NT2/D1 (cell line): ENCODE data around the gene BCAT1.
"Not testable (repeated sequence)": the region's sequence is repeated elsewhere in the genome, so short reads cannot be mapped to it uniquely, and the experiment has no call there.

Experiments
- DNase-seq: peaks from one replicate; pipeline ENCODE4 v3.0.0-alpha.2; 2011; ENCODE audit warnings: low read depth, low spot score
- H3K27me3 ChIP-seq: 2 replicates; pipeline ENCODE4 v1.6.0; 2011; ENCODE audit warnings: mild to moderate bottlenecking; ENCODE audit not compliant: insufficient read length, insufficient read depth
- H3K36me3 ChIP-seq: 2 replicates; pipeline ENCODE4 v1.6.1; 2011; ENCODE audit warnings: mild to moderate bottlenecking, low read length, mixed read lengths; ENCODE audit not compliant: insufficient read depth, insufficient read length
- H3K4me1 ChIP-seq: 2 replicates; pipeline ENCODE4 v1.5.1; 2011; ENCODE audit not compliant: insufficient read depth, insufficient read length
- H3K4me3 ChIP-seq: 2 replicates; pipeline ENCODE4 v1.5.1; 2011; ENCODE audit warnings: low read depth; ENCODE audit not compliant: insufficient read length
- H3K9ac ChIP-seq: 2 replicates; pipeline ENCODE4 v1.6.0; 2011; ENCODE audit warnings: low read depth; ENCODE audit not compliant: insufficient read length
- H3K9me3 ChIP-seq: 2 replicates; pipeline ENCODE4 v1.5.1; 2011; ENCODE audit warnings: mild to moderate bottlenecking, low read length; ENCODE audit not compliant: insufficient read depth
- SUZ12 ChIP-seq: IDR thresholded peaks from 2 replicates; pipeline ENCODE4 v1.6.1; 2011; ENCODE audit not compliant: insufficient read length, insufficient read depth; ENCODE audit errors: extremely low read depth
- YY1 ChIP-seq: IDR thresholded peaks from 2 replicates; pipeline ENCODE4 v1.6.1; 2011; ENCODE audit not compliant: insufficient read length, insufficient read depth
- ZNF274 ChIP-seq: IDR thresholded peaks from 2 replicates; pipeline ENCODE4 v1.6.1; 2011; ENCODE audit warnings: mild to moderate bottlenecking, low read depth, low read length

Gene BCAT1

GRCh38 chr12:24822121-24822899 is 126.6 kb downstream of the BCAT1 start:
- TF ChIP-seq SUZ12 (no peak), ZNF274 (no peak), YY1 (no peak)
- H3K36me3 ChIP-seq: peaks cover 97% of the 10 kb centered on the region

GRCh38 chr12:24821691-24822090 is 127.2 kb downstream of the BCAT1 start:
- TF ChIP-seq YY1 (no peak), ZNF274 (no peak), SUZ12 (no peak)
- DNase-seq: no peak
- Histone ChIP-seq H3K9ac (no peak overlapping the region), H3K4me1 (no peaks in the 10 kb centered on the region), H3K27me3 (no peaks in the 10 kb centered on the region), H3K9me3 (no peaks in the 10 kb centered on the region), H3K36me3 (peaks cover 97% of the 10 kb centered on the region), H3K4me3 (no peak overlapping the region)

More at GRCh38 chr12:24822121-24822899, 126.6 kb downstream of the BCAT1 start:
- no peaks in the 10 kb centered on the region for H3K4me1 ChIP-seq
- no peak for DNase-seq
- H3K4me3 ChIP-seq: no peak overlapping the region
- no peak overlapping the region for H3K9ac ChIP-seq
- H3K9me3 ChIP-seq: no peaks in the 10 kb centered on the region
- no peaks in the 10 kb centered on the region for H3K27me3 ChIP-seq

GRCh38 chr12:24820872-24821271 is 128.0 kb downstream of the BCAT1 start:
- no peak for TF ChIP-seq YY1
- TF ChIP-seq SUZ12: no peak
- no peak for TF ChIP-seq ZNF274
- Histone ChIP-seq H3K36me3 (peaks cover 98% of the 10 kb centered on the region), H3K4me1 (no peaks in the 10 kb centered on the region), H3K4me3 (no peak overlapping the region), H3K27me3 (no peaks in the 10 kb centered on the region), H3K9ac (no peak overlapping the region), H3K9me3 (no peaks in the 10 kb centered on the region)
- no peak for DNase-seq

GRCh38 chr12:24818351-24818750 is 130.6 kb downstream of the BCAT1 start:
- no peak overlapping the region for H3K9ac ChIP-seq
- no peaks in the 10 kb centered on the region for H3K27me3 ChIP-seq
- H3K4me3 ChIP-seq: no peak overlapping the region
- no peak for DNase-seq
- H3K9me3 ChIP-seq: no peaks in the 10 kb centered on the region
- H3K4me1 ChIP-seq: no peaks in the 10 kb centered on the region
- peaks cover 97% of the 10 kb centered on the region for H3K36me3 ChIP-seq
- TF ChIP-seq SUZ12: no peak
- no peak for TF ChIP-seq YY1
- TF ChIP-seq ZNF274: no peak

- H3K4me3 ChIP-seq: no peak overlapping the region
- H3K36me3 ChIP-seq: peaks cover 72% of the 10 kb centered on the region
- H3K4me1 ChIP-seq: no peaks in the 10 kb centered on the region
- H3K9ac ChIP-seq: no peak overlapping the region
- H3K27me3 ChIP-seq: no peaks in the 10 kb centered on the region
- DNase-seq: no peak
- no peaks in the 10 kb centered on the region for H3K9me3 ChIP-seq
- TF ChIP-seq YY1 (no peak), ZNF274 (no peak), SUZ12 (no peak)
These were observed 133.8 kb downstream of the BCAT1 start for GRCh38 chr12:24815114-24815423.

- no peaks in the 10 kb centered on the region for H3K9me3 ChIP-seq
- no peak for DNase-seq
- H3K9ac ChIP-seq: no peak overlapping the region
- H3K36me3 ChIP-seq: peaks cover 66% of the 10 kb centered on the region
- H3K4me3 ChIP-seq: no peak overlapping the region
- no peaks in the 10 kb centered on the region for H3K4me1 ChIP-seq
- no peaks in the 10 kb centered on the region for H3K27me3 ChIP-seq
- TF ChIP-seq ZNF274: no peak
- TF ChIP-seq SUZ12: no peak
- TF ChIP-seq YY1: no peak
These were observed 134.4 kb downstream of the BCAT1 start for GRCh38 chr12:24814379-24815113.

- no peak overlapping the region for H3K4me3 ChIP-seq
- no peak for DNase-seq
- no peaks in the 10 kb centered on the region for H3K9me3 ChIP-seq
- no peak for TF ChIP-seq YY1
- TF ChIP-seq SUZ12: no peak
- TF ChIP-seq ZNF274: no peak
- H3K27me3 ChIP-seq: no peaks in the 10 kb centered on the region
- H3K4me1 ChIP-seq: no peaks in the 10 kb centered on the region
- H3K36me3 ChIP-seq: peaks cover 25% of the 10 kb centered on the region
- H3K9ac ChIP-seq: no peak overlapping the region
These were observed 138.5 kb downstream of the BCAT1 start for GRCh38 chr12:24810378-24810777.

DNA sequence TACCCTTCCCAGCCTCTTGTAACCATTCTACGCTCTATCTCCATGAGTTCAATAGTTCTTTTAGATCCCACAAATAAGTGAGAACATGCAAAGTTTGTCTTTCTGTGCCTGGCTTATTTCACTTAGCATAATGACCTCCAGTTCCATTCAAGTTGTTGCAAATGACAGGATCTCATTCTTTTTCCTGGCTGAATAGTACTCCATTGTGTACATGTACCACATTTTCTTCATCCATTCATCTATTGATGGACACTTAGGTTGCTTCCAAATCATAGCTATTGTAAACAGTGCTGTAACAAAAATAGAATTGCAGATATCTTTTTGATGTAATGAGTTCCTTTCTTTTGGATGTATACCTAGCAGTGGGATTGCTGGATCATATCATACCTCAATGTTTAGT is 139.6 kb downstream of the BCAT1 start:
- not testable (repeated sequence) for H3K9me3 ChIP-seq, DNase-seq, H3K27me3 ChIP-seq, H3K4me1 ChIP-seq, H3K9ac ChIP-seq, H3K4me3 ChIP-seq
- peaks cover 14% of the 10 kb centered on the region for H3K36me3 ChIP-seq
